Measurements from ENCODE around the gene DNER.
"Not testable (repeated sequence)": the region's sequence is repeated elsewhere in the genome, so short reads cannot be mapped to it uniquely, and the experiment has no call there.

The DNER gene

DNA sequence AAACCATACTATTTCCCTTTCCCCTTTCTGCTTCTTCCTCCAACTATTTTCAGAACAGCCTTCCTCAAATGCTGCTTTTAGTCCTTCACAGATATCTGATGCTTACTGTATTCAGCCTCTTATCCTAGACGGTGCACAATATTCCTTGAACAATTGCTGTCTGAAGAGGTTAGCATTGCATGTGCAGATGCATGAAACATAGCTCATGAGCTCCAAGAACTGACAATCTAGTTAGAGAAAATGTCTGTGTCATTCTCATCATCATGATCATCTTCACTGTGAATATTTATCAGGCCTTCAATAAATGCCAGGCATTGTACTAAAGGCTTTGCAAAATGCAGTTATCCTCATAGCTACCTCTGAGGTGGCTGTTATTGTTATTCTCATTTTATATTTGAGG lies 190.7 kb downstream of the DNER start:
- H3K27ac ChIP-seq (ENCODE audit: low read depth, low read length) = no peak overlapping the region
- no peaks in the 10 kb centered on the region for H3K36me3 ChIP-seq (ENCODE audit: control insufficient read depth, insufficient read depth, low read length)
- peaks cover 11% of the 10 kb centered on the region for H3K4me1 ChIP-seq (ENCODE audit: control insufficient read depth, insufficient read depth, low read length)
- H3K9me3 ChIP-seq (ENCODE audit: control insufficient read depth, insufficient read depth, low read depth, low read length) = no peaks in the 10 kb centered on the region
- no peak overlapping the region for H3K4me3 ChIP-seq (ENCODE audit: low read depth, low read length)
- no peaks in the 10 kb centered on the region for H3K27me3 ChIP-seq (ENCODE audit: control insufficient read depth, insufficient read depth, low read length)
- no peak overlapping the region for H3K9ac ChIP-seq (ENCODE audit: low read length)

DNA sequence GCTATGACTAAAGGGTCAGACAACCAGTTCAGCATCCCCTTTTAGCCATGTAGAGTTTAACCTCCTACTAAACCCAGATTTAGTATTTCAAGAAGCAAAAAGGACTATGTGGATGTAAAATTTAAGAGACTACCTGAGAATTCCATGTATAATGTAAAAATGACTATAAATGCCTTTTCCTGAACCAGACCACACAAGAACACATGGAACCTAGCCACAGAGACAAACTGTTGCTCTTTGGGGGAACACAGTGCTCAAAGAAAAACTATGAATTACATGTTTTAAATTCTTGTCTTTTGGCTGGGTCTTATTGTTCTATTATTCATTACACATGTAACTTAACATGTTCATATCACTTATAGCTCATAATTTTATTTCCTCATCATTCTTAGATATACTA lies 192.8 kb downstream of the DNER start:
- Histone ChIP-seq H3K4me3 (ENCODE audit: low read depth, low read length) (no peak overlapping the region), H3K9me3 (ENCODE audit: control insufficient read depth, insufficient read depth, low read depth, low read length) (no peaks in the 10 kb centered on the region), H3K27ac (ENCODE audit: low read depth, low read length) (no peak overlapping the region), H3K27me3 (ENCODE audit: control insufficient read depth, insufficient read depth, low read length) (no peaks in the 10 kb centered on the region), H3K36me3 (ENCODE audit: control insufficient read depth, insufficient read depth, low read length) (no peaks in the 10 kb centered on the region), H3K4me1 (ENCODE audit: control insufficient read depth, insufficient read depth, low read length) (peaks cover 8% of the 10 kb centered on the region), H3K9ac (ENCODE audit: low read length) (no peak overlapping the region)

DNA sequence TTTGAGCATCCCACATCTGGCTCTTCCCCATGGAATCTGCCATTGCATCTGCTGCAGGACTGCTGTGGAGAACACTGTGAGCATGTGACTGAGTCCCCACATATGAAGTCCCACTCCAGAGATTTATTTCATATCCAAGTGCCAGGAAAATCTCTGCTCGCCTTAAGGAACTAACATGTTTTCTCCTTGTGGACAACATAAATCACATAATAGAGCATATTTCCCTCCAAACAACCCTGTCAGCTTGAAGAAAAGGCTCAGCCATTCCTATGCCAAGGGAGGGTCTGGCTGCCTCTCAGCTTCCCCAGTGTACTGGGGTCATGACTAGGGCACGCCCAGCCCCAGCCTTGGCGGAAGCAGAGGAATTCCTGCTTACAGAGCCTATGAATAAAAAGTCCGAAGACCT lies 193.7 kb downstream of the DNER start:
- Histone ChIP-seq H3K36me3 (ENCODE audit: control insufficient read depth, insufficient read depth, low read length) (no peaks in the 10 kb centered on the region), H3K4me3 (ENCODE audit: low read depth, low read length) (no peak overlapping the region)

DNA sequence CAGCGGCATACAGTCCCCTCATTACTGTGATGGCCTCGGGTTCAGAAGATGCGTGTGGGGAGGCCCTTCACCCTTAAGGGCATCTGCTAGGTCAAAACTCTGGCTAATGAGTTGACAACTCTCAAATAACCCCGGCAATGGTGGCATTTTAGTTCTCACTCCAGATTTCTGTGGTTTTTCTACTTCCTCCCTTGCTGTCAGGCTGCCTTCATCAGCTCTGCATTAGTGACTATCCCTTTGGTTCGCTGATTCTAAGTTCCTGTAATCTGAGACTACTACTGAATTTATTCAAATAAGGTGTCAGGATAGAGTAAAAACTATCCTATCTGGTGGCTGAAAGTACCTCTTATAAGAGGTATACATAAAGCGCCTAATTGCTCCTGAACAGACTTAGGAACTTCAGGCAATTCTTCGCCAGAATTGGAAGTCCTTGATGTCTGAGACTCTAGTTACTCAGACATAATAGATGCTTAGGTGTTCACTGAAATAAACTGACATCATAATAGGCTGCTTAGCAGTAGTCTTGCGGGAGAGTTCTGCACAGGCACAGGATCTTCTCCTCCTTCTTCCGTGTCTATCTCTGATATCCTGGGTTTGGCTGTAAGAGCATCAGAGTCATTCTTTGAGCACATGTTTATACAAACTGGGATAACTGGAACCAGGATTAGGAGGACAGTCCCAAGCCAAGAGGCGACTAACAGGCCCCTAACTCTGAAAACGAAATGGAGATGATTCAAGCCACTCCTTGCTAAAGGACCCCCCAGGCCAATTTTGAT lies 194.5 kb downstream of the DNER start:
- no peak overlapping the region for H3K4me3 ChIP-seq (ENCODE audit: low read depth, low read length)
- H3K27me3 ChIP-seq (ENCODE audit: control insufficient read depth, insufficient read depth, low read length) = no peaks in the 10 kb centered on the region
- no peaks in the 10 kb centered on the region for H3K36me3 ChIP-seq (ENCODE audit: control insufficient read depth, insufficient read depth, low read length)

More for the DNA sequence above, 193.7 kb downstream of the DNER start:
- Histone ChIP-seq H3K27ac (ENCODE audit: low read depth, low read length) (no peak overlapping the region), H3K4me1 (ENCODE audit: control insufficient read depth, insufficient read depth, low read length) (peaks cover 8% of the 10 kb centered on the region), H3K27me3 (ENCODE audit: control insufficient read depth, insufficient read depth, low read length) (no peaks in the 10 kb centered on the region), H3K9me3 (ENCODE audit: control insufficient read depth, insufficient read depth, low read depth, low read length) (no peaks in the 10 kb centered on the region), H3K9ac (ENCODE audit: low read length) (no peak overlapping the region)

DNA sequence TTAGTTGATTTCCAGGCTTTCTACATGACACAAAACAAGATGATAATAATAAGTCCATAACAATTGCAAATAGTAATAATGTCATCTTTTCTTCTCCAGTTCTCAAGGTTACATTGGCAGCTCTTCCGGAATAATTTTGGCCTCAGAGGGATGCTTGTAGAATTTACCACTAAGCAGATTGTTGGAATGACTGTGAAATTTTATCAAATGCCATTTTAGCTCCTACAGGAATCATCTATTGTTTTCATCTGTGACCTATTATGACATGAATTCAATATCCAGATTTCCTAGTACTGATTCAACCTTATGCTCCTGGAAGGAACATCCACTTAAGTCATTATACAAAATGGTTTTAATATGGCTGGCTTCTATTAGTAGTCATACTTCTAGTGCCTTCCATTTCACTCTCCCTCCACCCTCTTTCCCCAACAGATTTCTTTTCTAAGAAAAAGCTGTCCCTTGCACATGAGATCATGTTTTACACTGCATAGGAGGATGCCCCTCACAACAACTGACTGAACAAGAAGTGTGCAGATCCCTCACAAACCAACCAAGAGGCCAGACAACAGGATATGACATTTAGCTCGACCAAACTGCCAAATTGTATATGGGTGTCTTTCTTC lies 200.0 kb downstream of the DNER start:
- Histone ChIP-seq H3K27ac (ENCODE audit: low read depth, low read length) (no peak overlapping the region), H3K36me3 (ENCODE audit: control insufficient read depth, insufficient read depth, low read length) (no peaks in the 10 kb centered on the region), H3K9ac (ENCODE audit: low read length) (no peak overlapping the region), H3K4me3 (ENCODE audit: low read depth, low read length) (no peak overlapping the region), H3K27me3 (ENCODE audit: control insufficient read depth, insufficient read depth, low read length) (no peaks in the 10 kb centered on the region), H3K9me3 (ENCODE audit: control insufficient read depth, insufficient read depth, low read depth, low read length) (no peaks in the 10 kb centered on the region), H3K4me1 (ENCODE audit: control insufficient read depth, insufficient read depth, low read length) (peaks cover under 1% of the 10 kb centered on the region)

More for the DNA sequence above, 194.5 kb downstream of the DNER start:
- H3K9me3 ChIP-seq (ENCODE audit: control insufficient read depth, insufficient read depth, low read depth, low read length) = no peaks in the 10 kb centered on the region
- peaks cover 8% of the 10 kb centered on the region for H3K4me1 ChIP-seq (ENCODE audit: control insufficient read depth, insufficient read depth, low read length)
- no peak overlapping the region for H3K9ac ChIP-seq (ENCODE audit: low read length)
- no peak overlapping the region for H3K27ac ChIP-seq (ENCODE audit: low read depth, low read length)

DNA sequence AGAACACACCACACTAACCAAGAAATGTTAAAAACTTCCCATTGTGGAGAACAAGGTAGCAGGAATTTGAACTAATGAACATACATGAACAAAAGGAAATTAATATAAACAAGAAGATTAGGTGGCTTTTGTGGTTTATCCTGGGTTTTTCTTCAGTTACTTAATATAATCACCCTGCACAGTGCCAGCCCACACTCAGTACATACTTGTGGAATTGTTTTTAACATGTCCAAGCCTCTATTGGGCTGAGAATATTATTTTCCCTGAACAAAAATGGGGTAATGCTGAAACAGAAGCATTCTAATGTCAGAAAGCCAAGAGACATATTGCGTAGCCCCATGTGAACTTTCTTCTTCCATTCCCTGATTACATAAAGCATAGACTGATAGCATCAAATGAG lies 202.8 kb downstream of the DNER start:
- H3K27ac ChIP-seq (ENCODE audit: low read depth, low read length) = no peak overlapping the region
- no peaks in the 10 kb centered on the region for H3K36me3 ChIP-seq (ENCODE audit: control insufficient read depth, insufficient read depth, low read length)
- no peaks in the 10 kb centered on the region for H3K9me3 ChIP-seq (ENCODE audit: control insufficient read depth, insufficient read depth, low read depth, low read length)
- no peaks in the 10 kb centered on the region for H3K4me1 ChIP-seq (ENCODE audit: control insufficient read depth, insufficient read depth, low read length)
- no peak overlapping the region for H3K4me3 ChIP-seq (ENCODE audit: low read depth, low read length)
- no peak overlapping the region for H3K9ac ChIP-seq (ENCODE audit: low read length)
- no peaks in the 10 kb centered on the region for H3K27me3 ChIP-seq (ENCODE audit: control insufficient read depth, insufficient read depth, low read length)

DNA sequence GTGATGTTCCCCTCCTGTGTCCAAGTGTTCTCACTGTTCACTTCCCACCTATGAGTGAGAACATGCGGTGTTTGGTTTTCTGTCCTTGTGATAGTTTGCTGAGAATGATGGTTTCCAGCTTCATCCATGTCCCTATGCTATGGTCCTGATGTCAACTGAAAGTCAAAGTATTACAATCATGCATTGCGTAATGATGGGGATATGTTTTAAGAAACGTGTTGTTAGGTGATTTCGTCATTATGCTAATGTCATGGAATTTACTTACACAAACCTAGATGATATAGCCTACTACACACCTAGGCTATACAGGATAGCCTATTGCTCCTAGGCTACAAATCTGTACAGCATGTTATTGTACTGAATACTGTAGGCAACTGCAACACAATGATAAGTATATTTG lies 207.7 kb downstream of the DNER start:
- not testable (repeated sequence) for H3K4me1 ChIP-seq (ENCODE audit: control insufficient read depth, insufficient read depth, low read length); H3K9me3 ChIP-seq (ENCODE audit: control insufficient read depth, insufficient read depth, low read depth, low read length); H3K4me3 ChIP-seq (ENCODE audit: low read depth, low read length)

DNA sequence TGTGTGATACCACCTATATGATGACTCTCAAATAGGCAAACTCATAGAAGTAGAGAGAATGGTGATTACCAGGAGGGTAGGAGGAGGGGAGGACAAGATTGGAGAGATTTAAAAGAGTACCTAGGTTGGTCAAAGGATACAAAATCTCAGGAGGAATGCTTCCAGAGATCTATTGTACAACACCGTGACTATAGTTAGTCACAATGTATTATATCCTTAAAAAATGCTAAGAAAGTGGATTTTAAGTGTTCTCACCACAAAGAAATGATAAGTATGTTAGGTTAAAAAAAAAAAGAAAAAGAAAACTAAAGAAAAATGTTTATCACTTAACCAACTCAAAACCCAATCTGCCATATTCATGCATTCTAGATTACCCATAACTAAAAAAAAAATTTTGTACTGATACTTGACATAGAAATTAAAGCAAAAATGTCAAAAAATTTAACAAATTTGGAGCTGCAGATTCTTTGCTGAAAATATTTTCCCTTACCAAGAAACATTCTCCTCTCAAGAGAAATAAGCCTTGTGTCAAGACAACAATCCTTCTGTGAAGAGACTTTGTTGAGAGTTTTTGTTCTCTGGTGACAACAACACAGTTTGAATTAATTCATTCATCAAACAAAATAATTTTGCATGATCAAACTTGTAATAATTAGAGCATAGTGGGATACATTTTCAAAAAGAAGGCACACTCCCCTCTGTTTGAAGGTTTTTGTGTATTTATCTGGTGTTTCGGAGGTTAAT lies 213.1 kb downstream of the DNER start:
- H3K27me3 ChIP-seq (ENCODE audit: control insufficient read depth, insufficient read depth, low read length) = no peaks in the 10 kb centered on the region
- H3K4me1 ChIP-seq (ENCODE audit: control insufficient read depth, insufficient read depth, low read length) = no peaks in the 10 kb centered on the region; the same call in 1 of the 2 replicates
- H3K9ac ChIP-seq (ENCODE audit: low read length) = no peak overlapping the region
- H3K27ac ChIP-seq (ENCODE audit: low read depth, low read length) = no peak overlapping the region
- no peaks in the 10 kb centered on the region for H3K9me3 ChIP-seq (ENCODE audit: control insufficient read depth, insufficient read depth, low read depth, low read length)
- no peaks in the 10 kb centered on the region for H3K36me3 ChIP-seq (ENCODE audit: control insufficient read depth, insufficient read depth, low read length)
- no peak overlapping the region for H3K4me3 ChIP-seq (ENCODE audit: low read depth, low read length)

More for the DNA sequence above, 207.7 kb downstream of the DNER start:
- not testable (repeated sequence) for H3K9ac ChIP-seq (ENCODE audit: low read length); H3K27me3 ChIP-seq (ENCODE audit: control insufficient read depth, insufficient read depth, low read length); H3K36me3 ChIP-seq (ENCODE audit: control insufficient read depth, insufficient read depth, low read length); H3K27ac ChIP-seq (ENCODE audit: low read depth, low read length)

DNA sequence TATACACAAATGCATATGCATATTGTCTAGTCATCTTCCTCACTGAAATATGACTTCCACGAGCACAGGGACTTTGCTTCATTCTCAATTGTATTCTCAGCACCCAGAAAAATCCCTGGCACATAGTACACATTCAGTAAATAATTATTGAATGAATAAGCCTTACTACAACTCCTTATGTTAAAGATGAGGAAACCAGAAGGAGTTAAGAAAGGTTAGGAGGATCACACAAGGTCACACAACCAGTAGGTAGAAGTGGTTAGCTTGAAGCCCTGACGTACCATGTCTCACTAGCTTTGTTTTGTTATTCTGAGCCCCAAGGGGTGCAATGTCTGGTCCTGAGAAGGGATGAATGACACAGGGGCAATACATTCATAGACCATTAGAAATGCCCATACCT lies 222.3 kb downstream of the DNER start:
- Histone ChIP-seq H3K4me3 (ENCODE audit: low read depth, low read length) (no peak overlapping the region), H3K27ac (ENCODE audit: low read depth, low read length) (no peak overlapping the region), H3K36me3 (ENCODE audit: control insufficient read depth, insufficient read depth, low read length) (no peaks in the 10 kb centered on the region), H3K9me3 (ENCODE audit: control insufficient read depth, insufficient read depth, low read depth, low read length) (peaks cover 7% of the 10 kb centered on the region; the same call in 1 of the 2 replicates), H3K9ac (ENCODE audit: low read length) (no peak overlapping the region), H3K4me1 (ENCODE audit: control insufficient read depth, insufficient read depth, low read length) (peaks cover under 1% of the 10 kb centered on the region; the same call in 1 of the 2 replicates), H3K27me3 (ENCODE audit: control insufficient read depth, insufficient read depth, low read length) (no peaks in the 10 kb centered on the region)

DNA sequence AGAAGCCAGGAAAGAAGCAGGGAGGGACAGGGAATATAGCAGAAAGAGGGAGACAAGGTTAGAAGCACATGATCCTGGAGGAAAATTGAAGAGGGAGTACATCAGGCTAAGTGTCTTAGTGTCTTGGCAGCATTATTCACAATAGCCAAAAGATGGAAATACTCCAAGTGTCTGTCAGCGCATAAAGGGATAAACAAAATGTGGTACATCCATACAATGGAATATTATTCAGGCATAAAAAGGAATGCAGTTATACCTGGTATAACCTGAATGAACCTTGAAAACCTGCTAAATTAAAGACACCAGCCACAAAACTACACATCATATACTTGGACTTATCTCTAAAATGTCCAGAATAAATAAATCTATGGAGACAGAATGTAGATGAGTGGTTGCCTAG lies 224.2 kb downstream of the DNER start:
- no peaks in the 10 kb centered on the region for H3K36me3 ChIP-seq (ENCODE audit: control insufficient read depth, insufficient read depth, low read length)
- no peak overlapping the region for H3K4me3 ChIP-seq (ENCODE audit: low read depth, low read length)
- H3K9ac ChIP-seq (ENCODE audit: low read length) = no peak overlapping the region
- no peak overlapping the region for H3K27ac ChIP-seq (ENCODE audit: low read depth, low read length)
- peaks cover 7% of the 10 kb centered on the region; the same call in 1 of the 2 replicates for H3K9me3 ChIP-seq (ENCODE audit: control insufficient read depth, insufficient read depth, low read depth, low read length)
- peaks cover 16% of the 10 kb centered on the region; the same call in 1 of the 2 replicates for H3K4me1 ChIP-seq (ENCODE audit: control insufficient read depth, insufficient read depth, low read length)
- no peaks in the 10 kb centered on the region for H3K27me3 ChIP-seq (ENCODE audit: control insufficient read depth, insufficient read depth, low read length)

DNA sequence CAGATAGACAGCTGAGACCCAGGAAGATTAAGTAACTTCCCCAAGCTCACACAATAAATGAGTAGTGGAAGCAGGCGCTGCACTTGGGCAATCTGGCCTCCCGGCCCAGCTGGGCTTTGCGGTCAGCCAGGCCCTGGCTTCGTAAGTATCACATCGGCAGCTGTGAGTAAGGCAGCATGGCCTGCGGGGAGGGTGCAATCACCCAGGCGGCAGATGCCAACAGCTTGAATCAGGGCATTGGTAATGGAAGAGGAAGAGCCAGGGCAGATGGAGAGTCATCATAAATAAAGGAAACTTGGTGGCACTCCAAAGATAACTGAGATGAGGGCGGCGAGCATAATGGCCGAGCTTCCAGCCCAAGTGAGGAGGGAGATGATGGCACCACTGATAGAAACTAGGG lies 225.3 kb downstream of the DNER start:
- Histone ChIP-seq H3K27me3 (ENCODE audit: control insufficient read depth, insufficient read depth, low read length) (no peaks in the 10 kb centered on the region), H3K27ac (ENCODE audit: low read depth, low read length) (no peak overlapping the region), H3K9me3 (ENCODE audit: control insufficient read depth, insufficient read depth, low read depth, low read length) (peaks cover 7% of the 10 kb centered on the region; the same call in 1 of the 2 replicates), H3K36me3 (ENCODE audit: control insufficient read depth, insufficient read depth, low read length) (no peaks in the 10 kb centered on the region), H3K9ac (ENCODE audit: low read length) (no peak overlapping the region), H3K4me1 (ENCODE audit: control insufficient read depth, insufficient read depth, low read length) (peaks cover 20% of the 10 kb centered on the region; the same call in 1 of the 2 replicates), H3K4me3 (ENCODE audit: low read depth, low read length) (no peak overlapping the region)
